OCI-LY3 (cell line): ENCODE results near the gene PARP4.
"Not testable (repeated sequence)": the region's sequence is repeated elsewhere in the genome, so short reads cannot be mapped to it uniquely, and the experiment has no call there.

Source experiments
- H2AFZ ChIP-seq: fragments of 200-600, 300-600 bp; shearing (Covaris generic); 2 replicates; pipeline ENCODE4 v1.6.0; 2014; ENCODE audit warnings: antibody characterized with exemption, low read depth, low read length
- H3K27ac ChIP-seq: fragments of 200-600, 300-600 bp; sonication (generic); 2 replicates; pipeline ENCODE4 v1.5.1; 2014; ENCODE audit warnings: mild to moderate bottlenecking, low read length, moderate library complexity, mixed read lengths
- H3K27me3 ChIP-seq: fragments of 200-600, 300-600 bp; sonication (generic); 2 replicates; pipeline ENCODE4 v1.6.1; 2014; ENCODE audit warnings: low read depth, low read length, mixed read lengths
- H3K36me3 ChIP-seq: fragments of 200-600, 300-600 bp; sonication (generic); replicated peaks from 2 replicates; pipeline ENCODE3; 2014; ENCODE audit warnings: low read depth, low read length, mixed read lengths
- H3K4me1 ChIP-seq: fragments of 300-600, 200-600 bp; sonication (generic); 2 replicates; pipeline ENCODE4 v1.6.1; 2014; ENCODE audit warnings: low read length, mixed read lengths
- H3K4me2 ChIP-seq: fragments of 200-600, 300-600 bp; sonication (generic); 2 replicates; pipeline ENCODE4 v1.6.1; 2014; ENCODE audit warnings: low read length, mixed read lengths
- H3K4me3 ChIP-seq: fragments of 300-600, 200-600 bp; sonication (generic); 2 replicates; pipeline ENCODE4 v1.5.1; 2014; ENCODE audit warnings: antibody characterized with exemption, mild to moderate bottlenecking, low read length, moderate library complexity
- H3K79me2 ChIP-seq: fragments of 300-600, 200-600 bp; shearing (Covaris generic); 2 replicates; pipeline ENCODE4 v1.6.1; 2014; ENCODE audit warnings: mild to moderate bottlenecking, low read length, mixed read lengths
- H3K9ac ChIP-seq: fragments of 300-600, 200-600 bp; shearing (Covaris generic); 2 replicates; pipeline ENCODE4 v1.6.0; 2014; ENCODE audit warnings: mild to moderate bottlenecking, low read length, moderate library complexity
- H3K9me3 ChIP-seq: fragments of 200-600, 300-600 bp; shearing (Covaris generic); 2 replicates; pipeline ENCODE4 v1.6.1; 2014; ENCODE audit warnings: low read length, mixed read lengths; ENCODE audit not compliant: insufficient read depth
- H4K20me1 ChIP-seq: fragments of 200-600, 300-600 bp; sonication (generic); 2 replicates; pipeline ENCODE4 v1.6.1; 2016; ENCODE audit warnings: low read length, mixed read lengths; ENCODE audit not compliant: insufficient read depth
- EZH2phosphoT487 ChIP-seq: fragments of 200-600 bp; shearing (Covaris generic); IDR thresholded peaks from 2 replicates; pipeline ENCODE4 v1.6.1; 2018; ENCODE audit warnings: antibody characterized with exemption, mixed run types, low read depth
- TF ChIP-seq, protein P1 (sequence below): fragments of 200-600, 300-600 bp; sonication (generic); IDR thresholded peaks from 2 replicates; pipeline ENCODE4 v1.5.1; 2014; ENCODE audit warnings: antibody characterized with exemption, low read length, low read depth

Gene PARP4

DNA sequence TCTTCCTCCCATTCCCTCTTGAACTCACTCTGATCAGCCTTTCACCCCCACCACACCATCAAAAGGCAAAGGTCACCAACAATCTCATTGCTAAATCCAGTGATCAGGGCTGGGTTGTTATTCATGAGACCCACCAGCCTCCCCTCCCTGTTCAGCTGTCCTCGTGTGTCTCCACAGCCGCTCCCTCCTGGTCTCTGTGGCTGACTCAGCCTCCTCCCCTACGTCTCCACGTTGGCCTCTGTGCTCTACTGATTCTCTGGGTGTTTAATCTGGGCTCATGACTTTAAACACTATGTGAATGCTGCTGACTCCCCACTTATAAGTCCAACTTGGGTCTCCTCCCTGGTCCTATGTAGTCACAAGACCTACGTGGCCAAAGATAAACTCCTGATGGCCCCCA is 38.9 kb downstream of the PARP4 start:
- no peaks in the 10 kb centered on the region for H3K9me3 ChIP-seq
- no peak overlapping the region for H2AFZ ChIP-seq
- H3K9ac ChIP-seq: no peak overlapping the region
- no peak overlapping the region for H3K4me2 ChIP-seq
- no peaks in the 10 kb centered on the region for H3K79me2 ChIP-seq
- peaks cover 9% of the 10 kb centered on the region for H3K36me3 ChIP-seq
- H3K27ac ChIP-seq: no peak overlapping the region
- no peak overlapping the region for H3K4me3 ChIP-seq
- no peaks in the 10 kb centered on the region for H3K27me3 ChIP-seq
- TF ChIP-seq, protein P1, sequence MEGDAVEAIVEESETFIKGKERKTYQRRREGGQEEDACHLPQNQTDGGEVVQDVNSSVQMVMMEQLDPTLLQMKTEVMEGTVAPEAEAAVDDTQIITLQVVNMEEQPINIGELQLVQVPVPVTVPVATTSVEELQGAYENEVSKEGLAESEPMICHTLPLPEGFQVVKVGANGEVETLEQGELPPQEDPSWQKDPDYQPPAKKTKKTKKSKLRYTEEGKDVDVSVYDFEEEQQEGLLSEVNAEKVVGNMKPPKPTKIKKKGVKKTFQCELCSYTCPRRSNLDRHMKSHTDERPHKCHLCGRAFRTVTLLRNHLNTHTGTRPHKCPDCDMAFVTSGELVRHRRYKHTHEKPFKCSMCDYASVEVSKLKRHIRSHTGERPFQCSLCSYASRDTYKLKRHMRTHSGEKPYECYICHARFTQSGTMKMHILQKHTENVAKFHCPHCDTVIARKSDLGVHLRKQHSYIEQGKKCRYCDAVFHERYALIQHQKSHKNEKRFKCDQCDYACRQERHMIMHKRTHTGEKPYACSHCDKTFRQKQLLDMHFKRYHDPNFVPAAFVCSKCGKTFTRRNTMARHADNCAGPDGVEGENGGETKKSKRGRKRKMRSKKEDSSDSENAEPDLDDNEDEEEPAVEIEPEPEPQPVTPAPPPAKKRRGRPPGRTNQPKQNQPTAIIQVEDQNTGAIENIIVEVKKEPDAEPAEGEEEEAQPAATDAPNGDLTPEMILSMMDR: no peak
- TF ChIP-seq EZH2phosphoT487: no peak
- H4K20me1 ChIP-seq: no peaks in the 10 kb centered on the region
- H3K4me1 ChIP-seq: no peaks in the 10 kb centered on the region

DNA sequence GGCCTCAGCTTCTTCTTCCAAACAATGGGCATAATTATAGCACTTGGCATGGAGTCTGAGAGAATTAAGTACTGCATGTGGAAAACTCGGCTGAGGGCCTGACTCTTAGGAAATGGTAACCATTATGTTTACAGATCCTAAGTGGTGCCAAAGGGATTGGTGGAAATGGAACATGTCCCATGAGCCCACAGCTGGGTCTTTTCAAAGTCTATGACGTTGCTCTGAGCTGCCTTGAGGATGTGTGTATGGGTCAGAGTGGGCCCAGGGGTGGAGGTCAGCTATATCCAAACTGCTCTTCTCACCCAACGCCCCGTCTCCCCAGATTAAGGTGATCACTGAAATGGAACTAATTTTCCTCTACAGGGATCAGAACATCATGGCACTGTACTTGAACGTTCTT is 40.4 kb downstream of the PARP4 start:
- not testable (repeated sequence) for H3K79me2 ChIP-seq, H2AFZ ChIP-seq, H3K9me3 ChIP-seq, H3K27ac ChIP-seq, H3K9ac ChIP-seq, H3K4me2 ChIP-seq, H3K4me1 ChIP-seq, H3K27me3 ChIP-seq, H4K20me1 ChIP-seq, H3K4me3 ChIP-seq
- peaks cover 12% of the 10 kb centered on the region for H3K36me3 ChIP-seq

DNA sequence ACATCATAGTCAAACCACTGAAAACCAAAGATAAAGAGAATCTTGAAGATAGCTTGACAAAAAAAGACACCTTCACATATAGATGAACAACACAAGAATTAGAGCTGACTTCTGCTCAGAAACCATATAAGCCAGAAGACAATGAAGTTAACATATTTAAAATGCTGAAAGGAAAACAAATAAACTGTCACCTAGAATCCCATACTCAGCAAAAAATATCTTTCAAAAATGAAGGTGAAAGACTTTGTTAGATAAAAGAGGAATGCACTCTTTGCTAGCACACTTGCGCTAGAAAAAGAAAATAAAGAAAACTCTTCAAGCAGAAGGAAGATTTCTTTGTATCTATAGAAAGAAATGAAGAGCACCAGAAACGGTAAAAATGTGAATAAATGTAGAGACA is 49.5 kb downstream of the PARP4 start:
- H3K4me3 ChIP-seq: no peak overlapping the region
- no peak overlapping the region for H3K27ac ChIP-seq
- H3K4me1 ChIP-seq: peaks cover 8% of the 10 kb centered on the region
- H3K79me2 ChIP-seq: no peaks in the 10 kb centered on the region
- H4K20me1 ChIP-seq: no peaks in the 10 kb centered on the region
- peaks cover 39% of the 10 kb centered on the region for H3K36me3 ChIP-seq
- no peaks in the 10 kb centered on the region for H3K27me3 ChIP-seq
- no peaks in the 10 kb centered on the region for H3K9me3 ChIP-seq
- no peak overlapping the region for H3K4me2 ChIP-seq
- H3K9ac ChIP-seq: no peak overlapping the region
- no peak overlapping the region for H2AFZ ChIP-seq
- no peak for TF ChIP-seq EZH2phosphoT487
- TF ChIP-seq, protein P1: no peak

DNA sequence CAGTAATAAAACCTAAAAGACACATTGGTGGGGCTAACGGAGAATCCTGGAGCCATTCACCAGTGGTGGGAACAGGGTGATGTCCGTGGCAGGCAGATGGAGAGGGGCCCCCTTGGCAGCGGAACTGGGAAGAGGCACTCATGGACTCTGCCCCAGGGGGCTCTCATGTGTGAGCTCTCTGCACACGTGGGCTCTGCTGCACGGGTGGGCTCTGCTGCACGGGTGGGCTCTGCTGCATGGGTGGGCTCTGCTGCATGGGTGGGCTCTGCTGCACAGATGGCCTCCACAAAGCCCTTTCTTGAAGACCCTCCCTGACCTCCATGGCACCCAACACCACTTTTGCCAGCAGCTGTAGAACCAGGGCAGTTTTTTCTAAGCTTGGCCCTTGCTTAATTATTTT is 52.3 kb downstream of the PARP4 start:
- Histone ChIP-seq H3K27me3 (no peaks in the 10 kb centered on the region), H3K4me2 (no peak overlapping the region), H3K4me3 (no peak overlapping the region), H3K79me2 (no peaks in the 10 kb centered on the region), H4K20me1 (no peaks in the 10 kb centered on the region), H3K27ac (no peak overlapping the region), H3K9me3 (no peaks in the 10 kb centered on the region), H3K4me1 (peaks cover 8% of the 10 kb centered on the region), H2AFZ (no peak overlapping the region), H3K36me3 (peaks cover 40% of the 10 kb centered on the region), H3K9ac (no peak overlapping the region)
- no peak for TF ChIP-seq EZH2phosphoT487
- TF ChIP-seq, protein P1: no peak

DNA sequence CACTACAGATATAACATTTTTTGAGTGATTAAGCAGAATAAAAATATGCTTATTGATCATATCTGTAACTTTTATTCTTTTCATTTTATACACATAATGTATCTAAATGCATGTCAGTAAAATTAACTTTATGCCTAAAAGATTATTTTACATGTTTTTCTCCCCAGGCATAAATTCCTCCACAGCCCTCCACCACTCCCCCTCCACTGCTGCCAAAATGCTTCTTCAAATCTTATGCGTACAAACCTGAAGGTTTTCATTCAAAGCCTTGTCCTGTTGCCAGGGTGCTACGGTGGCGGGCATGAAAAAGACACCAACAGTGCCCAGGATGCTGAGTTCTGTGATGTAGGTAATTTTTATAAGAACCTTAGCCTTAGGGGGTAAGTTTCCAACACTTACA is 52.9 kb downstream of the PARP4 start:
- Histone ChIP-seq H3K27ac (no peak overlapping the region), H3K9me3 (no peaks in the 10 kb centered on the region), H2AFZ (no peak overlapping the region), H3K79me2 (no peaks in the 10 kb centered on the region), H4K20me1 (no peaks in the 10 kb centered on the region), H3K4me2 (no peak overlapping the region), H3K4me3 (no peak overlapping the region), H3K4me1 (peaks cover 8% of the 10 kb centered on the region), H3K9ac (no peak overlapping the region), H3K36me3 (peaks cover 45% of the 10 kb centered on the region), H3K27me3 (no peaks in the 10 kb centered on the region)
- TF ChIP-seq EZH2phosphoT487: no peak
- TF ChIP-seq, protein P1: no peak
